HFF-Myc (cell line): Measurements from ENCODE around the gene ROPN1L.

ENCODE experiments used
- DNase-seq: peaks from one replicate; pipeline ENCODE4 v3.0.0-alpha.2; 2011; ENCODE audit warnings: low read depth; ENCODE audit errors: extremely low read depth
- H3K4me3 ChIP-seq: replicated peaks from 2 replicates; pipeline ENCODE4 v1.5.1; 2011; ENCODE audit warnings: low read depth, mild to moderate bottlenecking, control low read depth, low read length
- TF ChIP-seq, protein P1 (sequence below): IDR thresholded peaks from 2 replicates; pipeline ENCODE4 v1.5.1; 2012; ENCODE audit warnings: mild to moderate bottlenecking, low read depth, low read length, control low read depth; ENCODE audit errors: missing control alignments

ROPN1L gene

GRCh38 chr5:10427201-10427600 lies 14.5 kb upstream of the ROPN1L start:
- no peak for DNase-seq
- H3K4me3 ChIP-seq, result no peak overlapping the region
- TF ChIP-seq, protein P1, sequence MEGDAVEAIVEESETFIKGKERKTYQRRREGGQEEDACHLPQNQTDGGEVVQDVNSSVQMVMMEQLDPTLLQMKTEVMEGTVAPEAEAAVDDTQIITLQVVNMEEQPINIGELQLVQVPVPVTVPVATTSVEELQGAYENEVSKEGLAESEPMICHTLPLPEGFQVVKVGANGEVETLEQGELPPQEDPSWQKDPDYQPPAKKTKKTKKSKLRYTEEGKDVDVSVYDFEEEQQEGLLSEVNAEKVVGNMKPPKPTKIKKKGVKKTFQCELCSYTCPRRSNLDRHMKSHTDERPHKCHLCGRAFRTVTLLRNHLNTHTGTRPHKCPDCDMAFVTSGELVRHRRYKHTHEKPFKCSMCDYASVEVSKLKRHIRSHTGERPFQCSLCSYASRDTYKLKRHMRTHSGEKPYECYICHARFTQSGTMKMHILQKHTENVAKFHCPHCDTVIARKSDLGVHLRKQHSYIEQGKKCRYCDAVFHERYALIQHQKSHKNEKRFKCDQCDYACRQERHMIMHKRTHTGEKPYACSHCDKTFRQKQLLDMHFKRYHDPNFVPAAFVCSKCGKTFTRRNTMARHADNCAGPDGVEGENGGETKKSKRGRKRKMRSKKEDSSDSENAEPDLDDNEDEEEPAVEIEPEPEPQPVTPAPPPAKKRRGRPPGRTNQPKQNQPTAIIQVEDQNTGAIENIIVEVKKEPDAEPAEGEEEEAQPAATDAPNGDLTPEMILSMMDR, result no peak

DNA sequence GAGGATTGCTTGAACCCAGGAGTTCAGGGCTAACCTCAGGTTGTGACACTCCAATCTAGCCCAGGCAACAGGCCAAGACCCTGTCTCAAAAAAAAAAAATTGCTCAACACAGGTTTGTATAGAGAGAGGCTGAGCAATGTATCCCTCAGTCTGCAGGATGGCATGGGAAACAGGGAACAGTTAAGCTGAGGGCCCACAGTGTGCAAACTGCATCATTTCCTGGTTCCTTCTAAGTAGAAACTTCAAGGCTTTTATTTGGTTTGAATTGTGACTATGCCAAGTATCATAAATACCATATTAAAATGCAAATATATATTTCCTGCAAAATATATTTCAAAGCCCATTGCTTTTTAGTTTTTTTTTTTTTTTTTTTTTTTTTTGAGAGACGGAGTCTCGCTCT lies 13.7 kb upstream of the ROPN1L start:
- TF ChIP-seq, protein P1, result no peak
- no peak overlapping the region for H3K4me3 ChIP-seq
- DNase-seq, result no peak

DNA sequence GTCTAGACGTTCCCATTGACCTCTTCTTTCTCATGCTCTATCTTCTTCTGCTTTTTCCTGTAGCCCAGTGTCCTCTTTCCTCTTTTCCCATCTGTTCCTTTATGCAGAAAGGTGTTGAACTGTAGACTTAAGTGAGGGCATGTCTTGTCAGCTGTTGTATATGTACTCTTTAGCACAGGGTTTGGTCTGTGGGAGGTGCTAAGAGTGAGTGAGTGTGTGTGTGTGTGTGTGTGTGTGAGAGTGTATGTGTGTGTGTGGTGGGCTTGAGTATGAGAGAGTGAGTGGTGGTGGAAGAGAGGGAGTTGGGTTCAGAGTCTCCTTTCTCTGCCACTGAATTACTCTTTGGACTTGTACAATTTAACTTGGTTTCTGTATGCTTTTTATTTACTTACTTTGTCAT lies 10.3 kb upstream of the ROPN1L start:
- H3K4me3 ChIP-seq, result no peak overlapping the region
- no peak for DNase-seq
- TF ChIP-seq, protein P1, result no peak

DNA sequence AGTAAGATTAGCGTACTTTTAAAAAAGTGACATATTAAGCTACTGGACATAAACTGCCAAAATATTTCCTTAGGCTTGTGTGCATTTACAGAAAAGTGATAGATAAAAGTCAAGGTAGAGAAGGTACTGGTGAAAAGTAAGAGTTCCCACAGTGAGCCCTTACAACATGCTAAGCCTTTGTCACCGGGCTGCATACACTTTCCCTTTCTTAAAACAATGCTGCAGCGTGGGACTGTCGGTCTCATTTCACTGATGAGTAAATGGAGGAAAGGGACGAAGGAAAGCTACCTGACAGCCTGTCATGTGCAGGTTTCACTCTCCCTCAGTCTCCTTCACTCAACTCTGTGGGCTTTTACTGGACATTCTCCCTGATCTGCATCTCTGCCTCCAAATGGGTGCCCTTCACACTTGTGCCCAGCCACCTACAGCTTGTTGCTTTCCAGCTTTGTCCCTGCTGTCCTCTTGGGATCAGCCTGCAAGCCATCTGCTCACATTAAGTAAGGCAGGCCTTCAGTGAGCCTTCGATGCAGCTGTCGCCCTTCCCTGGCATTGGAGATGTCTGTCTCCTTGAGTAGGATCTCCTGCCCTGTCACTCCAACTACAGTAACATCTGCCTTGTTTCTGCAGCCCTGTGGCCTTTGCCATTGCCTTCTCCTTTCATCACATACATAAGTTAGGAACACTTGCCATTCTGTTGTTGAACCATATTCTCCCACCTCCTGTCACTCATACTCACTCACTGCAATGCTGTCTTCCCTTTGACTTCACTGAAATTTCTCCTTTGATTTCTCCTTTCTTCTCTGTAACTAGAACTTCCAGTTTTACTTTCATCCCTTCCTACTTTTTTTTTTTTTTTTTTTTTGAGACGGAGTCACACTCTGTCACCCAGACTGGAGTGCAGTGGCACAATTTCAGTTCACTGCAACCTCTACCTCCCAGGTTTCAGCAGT lies 9.3 kb upstream of the ROPN1L start:
- DNase-seq, result no peak
- TF ChIP-seq, protein P1, result no peak
- no peak overlapping the region for H3K4me3 ChIP-seq

- TF ChIP-seq, protein P1, result no peak
- no peak for DNase-seq
- H3K4me3 ChIP-seq, result no peak overlapping the region
Measured at GRCh38 chr5:10434392-10434791, 7.3 kb upstream of the ROPN1L start.

- TF ChIP-seq, protein P1, result no peak
- no peak overlapping the region for H3K4me3 ChIP-seq
- no peak for DNase-seq
Measured at GRCh38 chr5:10438301-10438700, 3.4 kb upstream of the ROPN1L start.

DNA sequence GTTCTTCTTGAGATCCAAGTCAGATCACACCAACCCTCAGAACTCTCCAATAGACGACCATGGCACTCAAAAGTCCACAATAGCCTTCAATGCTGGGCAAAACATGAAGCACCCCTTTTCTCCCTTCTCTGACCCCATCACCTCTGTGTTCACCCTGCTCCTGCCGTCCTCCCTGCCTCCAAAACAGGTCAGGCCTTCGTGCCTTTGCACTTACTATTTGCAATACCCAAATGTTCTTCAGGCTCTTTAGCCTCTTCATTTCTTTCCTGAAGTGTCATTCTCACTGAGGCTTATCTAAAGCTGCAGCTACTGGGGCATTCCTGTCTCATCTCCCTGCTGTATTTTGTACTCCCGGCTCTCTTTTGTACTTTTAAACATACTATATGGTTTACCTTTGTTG lies 2.0 kb upstream of the ROPN1L start:
- TF ChIP-seq, protein P1, result no peak
- no peak overlapping the region for H3K4me3 ChIP-seq
- DNase-seq, result no peak
